DOHH2 (cell line): ENCODE measurements around the gene MUC5AC.
"Not testable (repeated sequence)": the region's sequence is repeated elsewhere in the genome, so short reads cannot be mapped to it uniquely, and the experiment has no call there.

ENCODE experiments used
- H3F3A ChIP-seq: fragments of 200-600 bp; sonication (generic), shearing (Covaris generic); 2 replicates; pipeline ENCODE4 v1.6.0; 2016; ENCODE audit warnings: antibody characterized with exemption, mild to moderate bottlenecking; ENCODE audit not compliant: control insufficient read depth, insufficient read depth
- H3K27ac ChIP-seq: fragments of 200-600 bp; sonication (generic); 2 replicates; pipeline ENCODE4 v1.5.1; 2014; ENCODE audit warnings: low read depth, mild to moderate bottlenecking, low read length, moderate library complexity
- H3K27me3 ChIP-seq: fragments of 200-600 bp; sonication (generic); 2 replicates; pipeline ENCODE4 v1.6.1; 2014; ENCODE audit warnings: mild to moderate bottlenecking, low read length, mixed read lengths; ENCODE audit not compliant: control insufficient read depth
- H3K36me3 ChIP-seq: fragments of 200-600 bp; sonication (generic); 2 replicates; pipeline ENCODE4 v1.6.1; 2014; ENCODE audit warnings: mild to moderate bottlenecking, low read length, moderate library complexity, mixed read lengths; ENCODE audit not compliant: control insufficient read depth
- H3K4me1 ChIP-seq: fragments of 200-600 bp; sonication (generic); 2 replicates; pipeline ENCODE4 v1.6.1; 2014; ENCODE audit warnings: mild to moderate bottlenecking, low read length, mixed read lengths; ENCODE audit not compliant: control insufficient read depth
- H3K4me2 ChIP-seq: fragments of 200-600 bp; sonication (generic); 2 replicates; pipeline ENCODE4 v1.6.0; 2014; ENCODE audit warnings: mild to moderate bottlenecking, low read length, moderate library complexity
- H3K4me3 ChIP-seq: fragments of 200-600 bp; sonication (generic); 2 replicates; pipeline ENCODE4 v1.5.1; 2014; ENCODE audit warnings: mild to moderate bottlenecking, low read length, mixed read lengths
- H3K79me2 ChIP-seq: fragments of 200-600 bp; sonication (generic); 2 replicates; pipeline ENCODE4 v1.6.1; 2014; ENCODE audit warnings: mild to moderate bottlenecking, low read length, mixed read lengths; ENCODE audit not compliant: control insufficient read depth
- H3K9me2 ChIP-seq: fragments of 200-600 bp; sonication (generic); replicated peaks from 2 replicates; pipeline ENCODE4 v1.6.1; 2014; ENCODE audit warnings: mild to moderate bottlenecking, low read length, mixed read lengths; ENCODE audit not compliant: control insufficient read depth
- H3K9me3 ChIP-seq: fragments of 200-600 bp; sonication (generic); 2 replicates; pipeline ENCODE4 v1.6.1; 2014; ENCODE audit warnings: antibody characterized with exemption, low read length, mixed read lengths; ENCODE audit not compliant: control insufficient read depth, insufficient read depth
- H4K20me1 ChIP-seq: fragments of 200-600 bp; sonication (generic); 2 replicates; pipeline ENCODE4 v1.6.0; 2014; ENCODE audit warnings: low read depth, mild to moderate bottlenecking, antibody characterized with exemption, low read length, moderate library complexity; ENCODE audit not compliant: control insufficient read depth, insufficient read depth
- EZH2phosphoT487 ChIP-seq: fragments of 200-600 bp; sonication (generic); IDR thresholded peaks from 2 replicates; pipeline ENCODE4 v1.6.1; 2017; ENCODE audit warnings: borderline replicate concordance, mild to moderate bottlenecking, antibody characterized with exemption, low read length, moderate library complexity, mixed read lengths
- TF ChIP-seq, protein P1 (sequence below): fragments of 200-600 bp; sonication (generic); IDR thresholded peaks from one replicate; pipeline ENCODE4 v1.5.1; 2014; ENCODE audit warnings: antibody characterized with exemption, mild to moderate bottlenecking, low read depth, low read length; ENCODE audit not compliant: poor library complexity, severe bottlenecking

Gene MUC5AC

DNA sequence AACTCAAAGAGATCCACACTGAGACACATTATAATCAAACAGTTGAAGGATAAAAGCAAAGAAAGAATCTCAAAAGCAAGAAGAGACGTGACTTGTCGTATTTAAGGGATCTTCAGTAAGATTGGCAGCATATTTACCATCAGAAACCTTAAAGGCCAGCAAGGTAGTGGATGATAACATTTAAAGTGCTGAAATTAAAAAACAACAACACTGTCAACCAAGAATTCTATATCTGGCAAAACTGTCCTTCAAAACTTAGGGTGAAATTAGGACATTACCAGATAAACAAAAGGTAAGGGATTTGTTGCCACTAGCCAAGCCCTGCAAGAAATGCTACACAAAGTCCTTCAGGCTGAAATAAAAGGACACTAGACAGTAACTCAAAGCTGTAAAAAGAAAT lies 54.1 kb downstream of the MUC5AC start:
- H3F3A ChIP-seq: no peaks in the 10 kb centered on the region
- TF ChIP-seq, protein P1, sequence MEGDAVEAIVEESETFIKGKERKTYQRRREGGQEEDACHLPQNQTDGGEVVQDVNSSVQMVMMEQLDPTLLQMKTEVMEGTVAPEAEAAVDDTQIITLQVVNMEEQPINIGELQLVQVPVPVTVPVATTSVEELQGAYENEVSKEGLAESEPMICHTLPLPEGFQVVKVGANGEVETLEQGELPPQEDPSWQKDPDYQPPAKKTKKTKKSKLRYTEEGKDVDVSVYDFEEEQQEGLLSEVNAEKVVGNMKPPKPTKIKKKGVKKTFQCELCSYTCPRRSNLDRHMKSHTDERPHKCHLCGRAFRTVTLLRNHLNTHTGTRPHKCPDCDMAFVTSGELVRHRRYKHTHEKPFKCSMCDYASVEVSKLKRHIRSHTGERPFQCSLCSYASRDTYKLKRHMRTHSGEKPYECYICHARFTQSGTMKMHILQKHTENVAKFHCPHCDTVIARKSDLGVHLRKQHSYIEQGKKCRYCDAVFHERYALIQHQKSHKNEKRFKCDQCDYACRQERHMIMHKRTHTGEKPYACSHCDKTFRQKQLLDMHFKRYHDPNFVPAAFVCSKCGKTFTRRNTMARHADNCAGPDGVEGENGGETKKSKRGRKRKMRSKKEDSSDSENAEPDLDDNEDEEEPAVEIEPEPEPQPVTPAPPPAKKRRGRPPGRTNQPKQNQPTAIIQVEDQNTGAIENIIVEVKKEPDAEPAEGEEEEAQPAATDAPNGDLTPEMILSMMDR: no peak
- no peak for TF ChIP-seq EZH2phosphoT487

DNA sequence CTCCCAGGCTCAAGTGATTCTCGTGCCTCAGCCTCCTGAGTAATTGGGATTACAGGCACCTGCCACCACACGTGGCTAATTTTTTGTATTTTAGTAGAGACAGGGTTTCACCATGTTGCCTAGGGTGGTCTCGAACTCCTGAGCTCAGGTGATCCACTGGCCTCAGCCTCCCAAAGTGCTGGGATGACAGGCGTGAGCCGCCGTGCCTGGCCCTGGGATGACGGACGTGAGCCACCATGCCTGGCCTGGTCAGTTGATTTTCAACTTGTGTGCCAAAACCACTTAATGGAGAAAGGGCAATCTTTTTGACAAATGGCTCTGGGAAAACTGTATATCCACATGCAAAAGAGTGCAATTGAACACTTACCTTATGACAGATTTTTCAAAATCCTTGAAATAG lies 58.1 kb downstream of the MUC5AC start:
- H3K36me3 ChIP-seq, H3F3A ChIP-seq, H3K9me2 ChIP-seq, H3K27ac ChIP-seq, H4K20me1 ChIP-seq, H3K4me1 ChIP-seq, H3K79me2 ChIP-seq, H3K27me3 ChIP-seq, H3K4me3 ChIP-seq, H3K4me2 ChIP-seq, H3K9me3 ChIP-seq: not testable (repeated sequence)

More for the DNA sequence above, 54.1 kb downstream of the MUC5AC start:
- no peaks in the 10 kb centered on the region for H3K36me3 ChIP-seq
- no peaks in the 10 kb centered on the region for H3K9me3 ChIP-seq
- no peaks in the 10 kb centered on the region for H3K27me3 ChIP-seq
- no peak overlapping the region for H3K4me3 ChIP-seq
- no peaks in the 10 kb centered on the region for H3K9me2 ChIP-seq
- H3K27ac ChIP-seq: no peak overlapping the region
- no peaks in the 10 kb centered on the region for H3K4me1 ChIP-seq
- H3K79me2 ChIP-seq: no peaks in the 10 kb centered on the region
- no peak overlapping the region for H3K4me2 ChIP-seq
- H4K20me1 ChIP-seq: no peaks in the 10 kb centered on the region

DNA sequence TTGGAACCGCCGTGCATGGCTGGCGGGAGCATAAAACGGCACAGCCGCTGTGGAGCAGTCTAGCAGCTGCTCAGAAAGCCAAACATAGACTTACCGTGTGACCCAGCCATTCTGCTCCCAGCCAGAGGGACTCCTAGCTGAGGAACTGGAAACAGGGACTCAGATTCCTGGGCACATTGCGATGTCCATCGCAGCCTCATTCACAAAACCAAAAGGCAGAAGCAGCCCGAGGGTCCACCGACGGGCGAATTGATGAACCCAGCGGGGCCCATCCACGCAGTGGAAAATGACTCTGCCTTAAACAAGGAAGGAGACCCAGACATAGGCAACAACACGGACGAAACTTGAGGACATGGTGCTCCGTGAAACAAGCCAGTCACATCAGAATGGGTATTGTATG lies 59.4 kb downstream of the MUC5AC start:
- Histone ChIP-seq H3F3A (no peaks in the 10 kb centered on the region), H3K27ac (no peak overlapping the region), H3K4me1 (no peaks in the 10 kb centered on the region), H4K20me1 (no peaks in the 10 kb centered on the region), H3K9me3 (no peaks in the 10 kb centered on the region), H3K4me3 (no peak overlapping the region), H3K27me3 (no peaks in the 10 kb centered on the region), H3K9me2 (no peaks in the 10 kb centered on the region), H3K4me2 (no peak overlapping the region), H3K36me3 (no peaks in the 10 kb centered on the region), H3K79me2 (no peaks in the 10 kb centered on the region)
- TF ChIP-seq, protein P1: no peak
- TF ChIP-seq EZH2phosphoT487: no peak

DNA sequence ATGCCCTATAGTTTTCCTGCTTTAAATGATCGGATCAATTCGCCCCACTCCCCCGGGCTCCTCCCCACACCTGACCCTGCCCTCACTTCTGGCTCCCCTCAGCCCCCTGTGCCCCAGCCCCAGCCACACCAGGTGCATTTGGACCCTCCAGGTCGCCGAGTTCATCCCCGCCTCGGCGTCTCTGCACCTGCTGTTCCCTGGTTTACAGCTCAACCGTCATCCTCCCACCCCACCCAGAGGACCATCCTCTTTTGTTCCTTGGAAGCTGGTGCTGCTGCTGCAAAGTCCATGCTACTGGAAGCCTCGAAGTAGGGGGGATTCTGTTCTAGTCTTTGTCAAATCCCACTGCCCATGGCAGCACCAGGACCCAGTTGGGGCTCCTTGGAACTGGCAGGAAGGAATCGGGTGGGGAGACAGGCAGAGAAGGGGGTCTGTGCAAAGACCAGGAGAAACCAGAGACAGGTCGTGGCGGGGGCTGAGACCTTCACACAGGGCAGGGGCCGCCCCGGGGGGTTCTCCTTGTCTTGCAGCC lies 60.6 kb downstream of the MUC5AC start:
- TF ChIP-seq, protein P1: no peak
- TF ChIP-seq EZH2phosphoT487: no peak
- no peaks in the 10 kb centered on the region for H3K9me2 ChIP-seq
- H3K27me3 ChIP-seq: no peaks in the 10 kb centered on the region
- H3F3A ChIP-seq: no peaks in the 10 kb centered on the region
- H3K36me3 ChIP-seq: no peaks in the 10 kb centered on the region
- no peak overlapping the region for H3K27ac ChIP-seq
- no peaks in the 10 kb centered on the region for H3K9me3 ChIP-seq
- no peak overlapping the region for H3K4me2 ChIP-seq
- no peak overlapping the region for H3K4me3 ChIP-seq
- no peaks in the 10 kb centered on the region for H3K79me2 ChIP-seq
- H3K4me1 ChIP-seq: no peaks in the 10 kb centered on the region
- no peaks in the 10 kb centered on the region for H4K20me1 ChIP-seq
